Urinary bladder (tissue), 4 donors: ENCODE data around the gene NDUFS8. TPM values are rescaled to one million over a fixed set of nuclear protein-coding genes. Genes with fewer than 3 reads are reported as not detected.

ENCODE experiments used
- DNase-seq: peaks from one replicate; pipeline ENCODE4 v3.0.0-alpha.2; 2015; ENCODE audit errors: extremely low spot score
- H3K27ac ChIP-seq: one replicate; pipeline ENCODE4 v1.5.1; 2013; ENCODE audit warnings: low read depth, mild to moderate bottlenecking, moderate library complexity
- H3K36me3 ChIP-seq: one replicate; pipeline ENCODE4 v1.6.1; 2013; ENCODE audit warnings: mild to moderate bottlenecking, moderate library complexity; ENCODE audit not compliant: insufficient read depth
- H3K4me1 ChIP-seq: one replicate; pipeline ENCODE4 v1.6.1; 2013; ENCODE audit warnings: mild to moderate bottlenecking, moderate library complexity; ENCODE audit not compliant: insufficient read depth
- H3K4me3 ChIP-seq: one replicate; pipeline ENCODE4 v1.5.1; 2013; ENCODE audit warnings: low read depth, low read length
- WGBS: extraction: QIAGEN DNeasy Blood & Tissue Kit; methylation state at CpG from one replicate; pipeline ENCODE4 v1.1.7; 2013; 5-methylcytosine and 5-hydroxymethylcytosine counted together
- polyA plus RNA-seq: library from polyadenylated mRNA; stranded (reverse); fragments of 200-250 nt; gene quantifications from one replicate; pipeline ENCODE4 v1.2.3, GENCODE V29; 2013
- small RNA-seq: library from RNA; depleted of rRNA; stranded (forward); fragments of <200 nt; gene quantifications from one replicate; pipeline ENCODE3, GENCODE V24; 2014
- total RNA-seq: library from RNA; depleted of rRNA; stranded (reverse); fragments of >200 nt; gene quantifications from one replicate; pipeline ENCODE4 v1.2.3, GENCODE V29; 2014
- donor health status: healthy with polysubstance abuse.
- donor health status: healthy.

NDUFS8 gene
- total and polyA plus RNA-seq, 2 donors, result 57.0 to 172 TPM

GRCh38 chr11:68067991-68068390, 37.5 kb downstream of the NDUFS8 start:
- WGBS, result 93% methylated on average over 5 of the region's 5 CpGs
- peaks cover 8% of the 10 kb centered on the region for H3K36me3 ChIP-seq
- H3K4me3 ChIP-seq, result no peak overlapping the region
- no peak overlapping the region for H3K27ac ChIP-seq
- H3K4me1 ChIP-seq, result no peaks in the 10 kb centered on the region
- no peak for DNase-seq

- Histone ChIP-seq H3K36me3 (peaks cover 8% of the 10 kb centered on the region), H3K4me3 (no peak overlapping the region), H3K4me1 (no peaks in the 10 kb centered on the region), H3K27ac (no peak overlapping the region)
- no peak for DNase-seq
- whole genome bisulfite sequencing, result 90% methylated on average over 3 of the region's 3 CpGs
Observed at GRCh38 chr11:68071281-68072048, 41.0 kb downstream of the NDUFS8 start.

- no peak for DNase-seq
- WGBS, result 91% methylated on average over 10 of the region's 10 CpGs
- H3K36me3 ChIP-seq, result peaks cover 1% of the 10 kb centered on the region
- no peaks in the 10 kb centered on the region for H3K4me1 ChIP-seq
- H3K4me3 ChIP-seq, result no peak overlapping the region
- no peak overlapping the region for H3K27ac ChIP-seq
Observed at GRCh38 chr11:68074584-68075352, 44.3 kb downstream of the NDUFS8 start.

GRCh38 chr11:68076371-68077042, 46.0 kb downstream of the NDUFS8 start:
- no peaks in the 10 kb centered on the region for H3K4me1 ChIP-seq
- H3K4me3 ChIP-seq, result no peak overlapping the region
- no peak overlapping the region for H3K27ac ChIP-seq
- 71% methylated on average over 11 of the region's 11 CpGs for WGBS
- DNase-seq, result no peak
- no peaks in the 10 kb centered on the region for H3K36me3 ChIP-seq

- Histone ChIP-seq H3K4me3 (no peak overlapping the region), H3K36me3 (no peaks in the 10 kb centered on the region), H3K4me1 (no peaks in the 10 kb centered on the region), H3K27ac (no peak overlapping the region)
- 72% methylated on average over 8 of the region's 8 CpGs for WGBS
- DNase-seq, result no peak
Observed at GRCh38 chr11:68077617-68078582, 47.4 kb downstream of the NDUFS8 start.

- Histone ChIP-seq H3K4me1 (no peaks in the 10 kb centered on the region), H3K4me3 (no peak overlapping the region), H3K27ac (peak overlapping the region; percentile 19), H3K36me3 (no peaks in the 10 kb centered on the region)
- WGBS, result 96% methylated on average over 8 of the region's 8 CpGs
- no peak for DNase-seq
Observed at GRCh38 chr11:68080860-68081259, 50.4 kb downstream of the NDUFS8 start.

- H3K4me1 ChIP-seq, result no peaks in the 10 kb centered on the region
- peak; percentile 45 for DNase-seq
- no peak overlapping the region for H3K4me3 ChIP-seq
- 61% methylated on average over 9 of the region's 9 CpGs for WGBS
- H3K36me3 ChIP-seq, result no peaks in the 10 kb centered on the region
- H3K27ac ChIP-seq, result no peak overlapping the region
Observed at GRCh38 chr11:68081691-68082090, 51.2 kb downstream of the NDUFS8 start.

GRCh38 chr11:68082481-68082880, 52.0 kb downstream of the NDUFS8 start:
- H3K36me3 ChIP-seq, result no peaks in the 10 kb centered on the region
- H3K4me1 ChIP-seq, result no peaks in the 10 kb centered on the region
- 31% methylated on average over 3 of the region's 3 CpGs for WGBS
- no peak overlapping the region for H3K4me3 ChIP-seq
- no peak overlapping the region for H3K27ac ChIP-seq
- no peak for DNase-seq

- H3K27ac ChIP-seq, result no peak overlapping the region
- no peak overlapping the region for H3K4me3 ChIP-seq
- no peak for DNase-seq
- H3K4me1 ChIP-seq, result no peaks in the 10 kb centered on the region
- no peaks in the 10 kb centered on the region for H3K36me3 ChIP-seq
- 74% methylated on average over 3 of the region's 3 CpGs for WGBS
Observed at GRCh38 chr11:68083517-68083916, 53.0 kb downstream of the NDUFS8 start.

Small RNAs within 50 kb of the gene (small RNA-seq; reads per million reads assigned to genes)
- not detected for gene MIR6753

Other genes with a start within 250 kb of the NDUFS8 start
- 20.5 TPM for gene UNC93B1, start 26.6 kb upstream of the NDUFS8 start, total RNA-seq
- gene UNC93B1, start 26.6 kb upstream of the NDUFS8 start, polyA plus RNA-seq, result 34.9 TPM
- gene ALDH3B1, start 20.4 kb upstream of the NDUFS8 start, total RNA-seq, result 4.6 TPM
- gene ALDH3B1, start 20.4 kb upstream of the NDUFS8 start, polyA plus RNA-seq, result 14.4 TPM
- 43.4 TPM for gene TCIRG1, start 8.3 kb downstream of the NDUFS8 start, total RNA-seq
- gene TCIRG1, start 8.3 kb downstream of the NDUFS8 start, polyA plus RNA-seq, result 108 TPM
- 26.2 TPM for gene CHKA, start 90.7 kb downstream of the NDUFS8 start, total RNA-seq
- 20.2 TPM for gene CHKA, start 90.7 kb downstream of the NDUFS8 start, polyA plus RNA-seq
- gene KMT5B, start 182.6 kb downstream of the NDUFS8 start, total RNA-seq, result 78.5 TPM
- gene KMT5B, start 182.6 kb downstream of the NDUFS8 start, polyA plus RNA-seq, result 24.5 TPM
- gene C11orf24, start 241.3 kb downstream of the NDUFS8 start, total RNA-seq, result 21.7 TPM
- 29.0 TPM for gene C11orf24, start 241.3 kb downstream of the NDUFS8 start, polyA plus RNA-seq